Neutrophil (primary cell): ENCODE data around the gene PLEKHN1.

ENCODE experiments used
- H3K27ac ChIP-seq: fragments of 200-600 bp; sonication (generic); 2 replicates; pipeline ENCODE4 v1.5.1; 2016; ENCODE audit warnings: mild to moderate bottlenecking, moderate library complexity
- H3K27me3 ChIP-seq: fragments of 200-600 bp; sonication (generic); 2 replicates; pipeline ENCODE4 v1.6.0; 2016; ENCODE audit warnings: mild to moderate bottlenecking
- H3K36me3 ChIP-seq: fragments of 200-600 bp; sonication (generic); 2 replicates; pipeline ENCODE4 v1.5.1; 2017
- H3K4me1 ChIP-seq, 2 experiments: fragments of 200-600 bp in 1 of 2; sonication (generic) in 1 of 2; 1 replicate in 1 of 2; 2 replicates in 1 of 2; pipeline versions ENCODE4 v1.5.1 to v1.6.1; 2013 to 2016; ENCODE audit warnings: low read depth in 1 of 2, low read length in 1 of 2, mild to moderate bottlenecking in 1 of 2, moderate library complexity in 1 of 2; ENCODE audit not compliant: control insufficient read depth in 1 of 2, insufficient read depth in 1 of 2
- H3K4me3 ChIP-seq, 2 experiments: fragments of 200-600 bp in 1 of 2; sonication (generic) in 1 of 2; 1 replicate in 1 of 2; 2 replicates in 1 of 2; pipeline ENCODE4 v1.5.1; 2013 to 2016; ENCODE audit warnings: low read depth in 1 of 2, low read length in 1 of 2, mild to moderate bottlenecking in 1 of 2, moderate library complexity in 1 of 2
- H3K9me3 ChIP-seq: fragments of 200-600 bp; sonication (generic); 2 replicates; pipeline ENCODE4 v1.5.1; 2016
- CTCF ChIP-seq: fragments of 200-600 bp; sonication (generic); IDR thresholded peaks from 2 replicates; pipeline ENCODE4 v1.5.1; 2016; ENCODE audit warnings: antibody characterized with exemption

PLEKHN1 gene

GRCh38 chr1:932776-933602, 33.3 kb upstream of the PLEKHN1 start:
- Histone ChIP-seq H3K4me3 (no peak overlapping the region), H3K27ac (no peak overlapping the region), H3K27me3 (peaks cover 86% of the 10 kb centered on the region), H3K36me3 (no peaks in the 10 kb centered on the region), H3K9me3 (no peaks in the 10 kb centered on the region), H3K4me1 (no peaks in the 10 kb centered on the region)
- TF ChIP-seq CTCF = no peak

GRCh38 chr1:933603-933940, 32.7 kb upstream of the PLEKHN1 start:
- no peak overlapping the region for H3K27ac ChIP-seq
- H3K27me3 ChIP-seq = peaks cover 87% of the 10 kb centered on the region
- H3K9me3 ChIP-seq = no peaks in the 10 kb centered on the region
- H3K4me1 ChIP-seq = no peaks in the 10 kb centered on the region
- no peak overlapping the region for H3K4me3 ChIP-seq
- H3K36me3 ChIP-seq = no peaks in the 10 kb centered on the region
- TF ChIP-seq CTCF = no peak

- Histone ChIP-seq H3K36me3 (no peaks in the 10 kb centered on the region), H3K4me1 (peaks cover 0 to 3% of the 10 kb centered on the region in 2 experiments), H3K27me3 (peaks cover 87% of the 10 kb centered on the region), H3K9me3 (no peaks in the 10 kb centered on the region), H3K4me3 (no peak overlapping the region), H3K27ac (no peak overlapping the region)
- no peak for TF ChIP-seq CTCF
These were observed 31.1 kb upstream of the PLEKHN1 start for GRCh38 chr1:934991-935750.

- Histone ChIP-seq H3K36me3 (no peaks in the 10 kb centered on the region), H3K4me1 (peaks cover 0 to 9% of the 10 kb centered on the region in 2 experiments), H3K27ac (no peak overlapping the region), H3K4me3 (no peak overlapping the region), H3K27me3 (peaks cover 92% of the 10 kb centered on the region), H3K9me3 (no peaks in the 10 kb centered on the region)
- TF ChIP-seq CTCF = no peak
These were observed 30.5 kb upstream of the PLEKHN1 start for GRCh38 chr1:935751-936231.

- Histone ChIP-seq H3K36me3 (no peaks in the 10 kb centered on the region), H3K27me3 (peaks cover 92% of the 10 kb centered on the region), H3K4me3 (no peak overlapping the region), H3K4me1 (peaks cover 0 to 17% of the 10 kb centered on the region in 2 experiments), H3K9me3 (no peaks in the 10 kb centered on the region), H3K27ac (no peak overlapping the region)
- TF ChIP-seq CTCF = no peak
These were observed 29.7 kb upstream of the PLEKHN1 start for GRCh38 chr1:936348-937264.
